ENCODE data around the gene GRAMD2A.

DNA sequence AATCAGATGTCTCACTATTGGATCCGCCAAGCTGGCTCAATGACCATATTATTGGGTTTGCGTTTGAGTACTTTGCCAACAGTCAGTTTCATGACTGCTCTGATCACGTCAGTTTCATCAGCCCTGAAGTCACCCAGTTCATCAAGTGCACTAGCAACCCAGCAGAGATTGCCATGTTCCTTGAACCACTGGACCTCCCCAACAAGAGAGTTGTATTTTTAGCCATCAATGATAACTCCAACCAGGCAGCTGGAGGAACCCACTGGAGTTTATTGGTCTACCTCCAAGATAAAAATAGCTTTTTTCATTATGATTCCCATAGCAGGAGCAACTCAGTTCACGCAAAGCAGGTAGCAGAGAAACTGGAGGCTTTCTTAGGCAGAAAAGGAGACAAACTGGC, 57.9 kb downstream of the GRAMD2A start:
- TF ChIP-seq, protein P1, sequence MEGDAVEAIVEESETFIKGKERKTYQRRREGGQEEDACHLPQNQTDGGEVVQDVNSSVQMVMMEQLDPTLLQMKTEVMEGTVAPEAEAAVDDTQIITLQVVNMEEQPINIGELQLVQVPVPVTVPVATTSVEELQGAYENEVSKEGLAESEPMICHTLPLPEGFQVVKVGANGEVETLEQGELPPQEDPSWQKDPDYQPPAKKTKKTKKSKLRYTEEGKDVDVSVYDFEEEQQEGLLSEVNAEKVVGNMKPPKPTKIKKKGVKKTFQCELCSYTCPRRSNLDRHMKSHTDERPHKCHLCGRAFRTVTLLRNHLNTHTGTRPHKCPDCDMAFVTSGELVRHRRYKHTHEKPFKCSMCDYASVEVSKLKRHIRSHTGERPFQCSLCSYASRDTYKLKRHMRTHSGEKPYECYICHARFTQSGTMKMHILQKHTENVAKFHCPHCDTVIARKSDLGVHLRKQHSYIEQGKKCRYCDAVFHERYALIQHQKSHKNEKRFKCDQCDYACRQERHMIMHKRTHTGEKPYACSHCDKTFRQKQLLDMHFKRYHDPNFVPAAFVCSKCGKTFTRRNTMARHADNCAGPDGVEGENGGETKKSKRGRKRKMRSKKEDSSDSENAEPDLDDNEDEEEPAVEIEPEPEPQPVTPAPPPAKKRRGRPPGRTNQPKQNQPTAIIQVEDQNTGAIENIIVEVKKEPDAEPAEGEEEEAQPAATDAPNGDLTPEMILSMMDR (IDR thresholded peaks at IDR 0.05): no peak
- TF ChIP-seq POLR2AphosphoS5 (IDR thresholded peaks at IDR 0.05) (no peak), EP300 (IDR thresholded peaks at IDR 0.05) (no peak)
